NCI-H82 treated with DMSO at 0.1 percent for 48 hours (cell line): ENCODE data around the gene CDCP1.
"Not testable (repeated sequence)": the region's sequence is repeated elsewhere in the genome, so short reads cannot be mapped to it uniquely, and the experiment has no call there.

Source experiments
- DNase-seq: peaks from one replicate; lab custom pipeline; 2025; ENCODE audit not compliant: unreplicated experiment; lab: John Stamatoyannopoulos, UW

Gene CDCP1

GRCh38 chr3:45060165-45060892 is 85.8 kb downstream of the CDCP1 start:
- no peak for DNase-seq

- DNase-seq = no peak
Measured at GRCh38 chr3:45059132-45059531, 87.0 kb downstream of the CDCP1 start.

DNA sequence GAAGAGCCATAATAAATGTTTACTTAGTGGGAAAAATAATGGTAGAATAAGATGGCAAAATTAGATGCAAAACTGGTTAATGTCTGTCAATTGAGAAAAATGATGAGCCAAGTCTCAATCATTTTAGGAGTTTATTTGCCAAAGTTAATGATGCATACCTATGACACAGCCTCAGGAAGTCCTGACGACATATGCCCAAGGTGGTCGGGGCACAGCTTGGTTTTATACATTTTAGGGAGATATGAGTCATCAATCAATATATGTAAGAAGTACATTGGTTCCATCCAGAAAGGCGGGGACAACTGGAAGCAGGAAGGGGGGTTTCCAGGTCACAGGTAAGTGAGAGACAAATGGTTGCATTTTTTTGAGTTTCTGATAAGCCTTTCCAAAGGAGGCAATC is 88.6 kb downstream of the CDCP1 start:
- no peak for DNase-seq

DNA sequence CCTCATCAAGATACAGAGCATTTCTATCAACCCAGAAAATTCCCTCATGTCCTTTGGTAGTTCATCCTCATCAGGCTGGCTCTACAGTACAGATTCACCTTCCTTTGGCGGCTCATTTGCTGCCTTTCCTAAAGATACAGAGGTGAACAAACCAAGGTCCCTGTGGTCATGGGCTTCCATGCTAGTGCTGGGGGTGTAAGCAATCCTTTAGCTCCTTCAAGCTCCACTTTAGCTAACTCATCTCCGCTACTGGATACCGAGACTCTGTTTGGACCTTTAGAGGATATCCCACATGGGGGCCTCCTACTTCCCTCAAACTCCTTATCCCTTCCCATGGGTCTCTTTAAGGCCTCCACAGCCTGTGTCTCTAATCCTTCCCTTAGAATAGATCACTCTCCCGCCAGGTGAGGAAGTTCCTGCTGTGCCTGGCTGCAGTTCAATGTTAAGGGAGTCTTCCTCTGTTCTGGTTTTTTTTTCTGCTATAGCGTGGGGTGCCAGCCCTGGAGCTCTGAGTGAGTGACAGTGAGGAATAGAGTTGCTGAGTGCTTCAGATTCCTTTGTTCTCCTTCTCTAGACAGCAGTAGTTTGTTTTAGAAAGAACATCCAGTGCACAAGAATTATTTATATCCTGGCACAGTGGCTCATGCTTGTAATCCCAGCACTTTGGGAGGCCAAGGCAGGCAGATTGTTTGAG is 89.4 kb downstream of the CDCP1 start:
- DNase-seq = no peak

DNA sequence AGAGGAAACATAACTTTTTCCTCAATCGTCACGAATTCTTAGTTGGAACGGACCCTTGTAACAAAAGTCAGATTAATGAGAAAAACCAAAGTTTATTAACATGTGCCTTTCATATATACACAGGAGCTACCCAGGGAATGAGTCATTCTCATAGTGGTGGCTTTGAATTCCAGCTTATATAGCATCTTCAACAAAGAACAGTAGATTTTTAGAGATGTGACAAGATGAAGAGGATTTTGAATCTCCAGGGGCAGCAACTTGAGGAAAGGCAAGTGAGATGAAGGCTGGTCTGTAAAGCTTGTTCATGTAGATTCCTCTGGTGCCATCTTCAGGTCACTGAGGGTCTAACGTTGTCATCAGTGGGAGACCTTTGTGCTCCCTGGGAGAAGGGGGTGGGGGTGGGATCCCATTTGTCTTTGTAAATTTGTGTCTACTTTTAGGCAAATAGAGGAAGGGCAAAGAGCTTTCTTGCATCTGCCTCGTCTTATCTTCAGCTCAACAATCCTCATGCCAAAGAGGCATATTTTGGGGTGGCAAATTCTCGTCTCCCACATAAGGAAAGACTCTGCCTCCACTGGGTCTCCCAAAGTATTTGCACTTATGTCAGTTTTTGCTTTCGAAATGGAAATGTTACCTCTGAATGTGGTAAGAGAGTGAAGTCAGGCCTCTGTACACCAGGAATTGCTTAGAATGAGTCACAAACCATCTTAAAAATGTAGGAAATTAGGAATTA is 90.6 kb downstream of the CDCP1 start:
- DNase-seq = no peak

DNA sequence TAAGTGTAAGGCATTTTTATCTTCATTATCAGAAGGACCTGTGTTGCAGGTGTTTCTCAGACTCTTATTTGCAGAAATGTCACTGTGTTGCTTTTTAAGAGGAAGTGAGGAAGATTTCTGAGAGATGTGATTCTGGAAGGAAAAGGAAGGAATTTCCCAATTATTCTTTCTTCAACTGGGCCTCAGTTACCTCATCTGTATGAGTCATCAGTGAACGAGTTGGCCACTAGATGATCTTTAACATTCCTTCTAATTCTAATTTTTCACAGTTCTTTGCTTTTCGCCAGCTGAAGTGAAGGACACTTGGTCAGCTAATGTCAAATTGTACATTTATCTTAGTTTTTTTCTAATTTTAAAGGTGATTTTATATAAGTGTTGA is 91.2 kb downstream of the CDCP1 start:
- no peak for DNase-seq

GRCh38 chr3:45054196-45054857 is 91.9 kb downstream of the CDCP1 start:
- no peak for DNase-seq

DNA sequence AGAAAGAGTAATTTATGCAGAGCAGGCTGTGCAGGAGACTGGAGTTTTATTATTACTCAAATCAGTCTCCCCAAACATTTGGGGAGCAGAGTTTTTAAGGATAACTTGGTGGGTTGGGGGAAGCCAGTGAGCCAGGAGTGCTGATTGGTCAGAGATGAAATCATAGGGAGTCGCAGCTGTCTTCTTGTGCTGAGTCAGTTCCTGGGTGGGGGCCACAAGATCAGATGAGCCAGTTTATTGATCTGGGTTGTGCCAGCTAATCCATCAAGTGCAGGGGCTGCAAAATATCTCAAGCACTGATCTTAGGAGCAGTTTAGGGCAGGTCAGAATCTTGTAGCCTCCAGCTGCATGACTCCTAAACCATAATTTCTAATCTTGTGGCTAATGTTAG is 92.4 kb downstream of the CDCP1 start:
- DNase-seq = not testable (repeated sequence)

- no peak for DNase-seq
Measured at GRCh38 chr3:45051685-45052084, 94.5 kb downstream of the CDCP1 start.

DNA sequence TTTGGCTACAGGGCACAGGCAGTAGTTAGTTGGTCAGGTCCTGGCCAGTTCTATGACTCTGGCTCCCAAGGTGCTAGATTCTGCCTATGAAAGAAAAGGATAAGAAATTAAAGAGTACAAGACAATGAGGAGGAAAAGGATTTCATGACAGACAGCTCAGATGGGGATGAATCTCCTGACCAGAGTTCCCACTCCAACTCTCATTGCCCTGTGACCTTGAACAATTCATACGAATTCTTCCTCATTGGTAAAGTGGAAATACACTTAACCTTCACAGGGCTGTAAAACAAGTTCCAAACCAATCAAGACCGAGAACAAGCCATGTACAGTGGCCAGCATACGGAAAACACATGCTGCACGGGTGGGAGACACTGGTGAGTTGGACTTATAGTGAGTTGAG is 96.4 kb downstream of the CDCP1 start:
- no peak for DNase-seq

- no peak for DNase-seq
Measured at GRCh38 chr3:45048244-45048643, 97.9 kb downstream of the CDCP1 start.

DNA sequence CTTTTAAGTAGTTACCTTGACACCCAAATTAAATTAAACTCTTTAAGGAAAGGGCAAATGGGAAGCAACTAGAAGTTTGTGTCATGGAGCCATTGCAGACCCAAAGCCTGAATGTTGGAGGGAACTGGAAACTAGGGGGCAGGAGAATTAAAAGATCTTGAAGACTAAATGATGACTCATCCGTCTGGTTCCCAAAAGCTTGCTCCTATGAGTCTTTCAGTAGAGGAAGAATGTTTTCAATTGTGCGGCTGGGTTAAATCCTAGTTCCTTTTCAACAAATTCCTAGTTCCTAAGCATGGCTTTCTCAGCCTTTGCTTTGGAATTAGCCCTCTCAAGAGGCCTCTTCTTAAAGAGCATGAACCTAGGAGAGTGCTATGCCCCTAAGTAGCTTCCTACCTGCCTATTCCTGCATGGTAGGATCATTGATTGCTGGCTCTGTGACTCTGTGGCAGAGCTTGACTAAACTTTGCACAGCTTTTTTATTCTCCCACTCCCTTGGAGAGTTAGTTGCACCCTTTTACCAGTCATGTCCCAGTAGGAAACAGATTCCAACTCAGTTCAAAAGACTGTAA is 102.4 kb downstream of the CDCP1 start:
- no peak for DNase-seq

DNA sequence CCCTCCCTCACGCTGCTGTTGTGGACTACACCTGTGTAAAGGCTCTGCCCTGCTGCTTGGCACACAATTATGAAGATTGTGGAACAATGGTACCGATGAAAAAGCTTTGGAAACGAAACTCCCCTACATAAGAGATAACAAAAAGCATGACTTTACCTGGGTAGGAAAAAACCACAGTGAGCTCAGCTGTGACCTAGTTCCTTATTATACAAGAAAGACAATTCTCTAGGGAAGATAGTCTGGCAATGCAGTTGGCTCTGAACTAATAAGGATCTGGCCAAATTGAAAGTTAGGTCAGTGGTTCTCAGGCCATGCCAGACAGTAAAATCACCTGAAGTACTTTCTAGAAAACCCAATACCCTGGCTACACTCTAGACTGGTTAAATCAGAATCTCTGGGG is 104.0 kb downstream of the CDCP1 start:
- no peak for DNase-seq

- no peak for DNase-seq
Measured at GRCh38 chr3:45041666-45042065, 104.5 kb downstream of the CDCP1 start.

GRCh38 chr3:45037720-45038455 is 108.3 kb downstream of the CDCP1 start:
- peak; percentile 75 for DNase-seq

- no peak for DNase-seq
Measured at GRCh38 chr3:45035441-45036301, 110.5 kb downstream of the CDCP1 start.

DNA sequence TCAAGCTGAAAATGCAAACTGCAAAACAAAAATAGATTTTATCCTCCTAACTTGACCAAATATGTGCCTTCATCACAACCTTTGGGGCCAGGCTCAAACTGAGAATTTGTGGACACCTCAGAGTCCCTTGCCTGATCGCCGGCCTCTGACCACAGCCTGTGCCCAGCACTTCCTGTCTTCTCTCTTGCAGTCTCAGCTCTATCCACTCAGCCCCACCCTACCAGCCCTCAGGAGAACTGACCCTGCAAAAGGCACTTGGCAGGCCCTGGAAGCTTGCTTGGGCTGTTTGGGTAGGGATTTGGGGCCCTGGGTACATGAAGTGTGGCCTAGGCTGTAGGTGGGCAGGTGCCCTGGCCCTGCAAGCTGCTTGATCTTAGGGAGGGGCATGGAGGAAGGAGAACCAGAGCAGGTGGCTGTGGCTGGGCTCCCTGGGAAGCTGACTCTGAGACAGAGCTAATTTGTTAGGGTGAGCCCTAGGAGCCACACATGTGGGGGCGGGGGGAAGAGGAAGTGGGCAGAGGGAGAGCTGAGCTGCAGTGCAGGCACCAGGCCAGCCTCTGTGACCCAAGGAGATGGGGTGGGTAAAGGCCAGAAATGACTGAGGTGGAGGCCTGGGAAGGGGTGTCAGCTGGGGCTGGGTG is 111.4 kb downstream of the CDCP1 start:
- no peak for DNase-seq

GRCh38 chr3:45033791-45034190 is 112.4 kb downstream of the CDCP1 start:
- no peak for DNase-seq
